ENCODE results near the gene FCMR.

The FCMR gene

GRCh38 chr1:206901944-206902343 is 19.8 kb downstream of the FCMR start:
- no peak for TF ChIP-seq CTCF (IDR thresholded peaks at IDR 0.05)

- TF ChIP-seq CTCF (IDR thresholded peaks at IDR 0.05), result no peak
Measured at GRCh38 chr1:206900149-206900548, 21.6 kb downstream of the FCMR start.

GRCh38 chr1:206899717-206900116 is 22.0 kb downstream of the FCMR start:
- TF ChIP-seq CTCF (IDR thresholded peaks at IDR 0.05), result no peak

GRCh38 chr1:206898915-206899431 is 22.8 kb downstream of the FCMR start:
- TF ChIP-seq CTCF (IDR thresholded peaks at IDR 0.05), result no peak

GRCh38 chr1:206898089-206898914 is 23.4 kb downstream of the FCMR start:
- no peak for TF ChIP-seq CTCF (IDR thresholded peaks at IDR 0.05)

GRCh38 chr1:206897175-206897574 is 24.6 kb downstream of the FCMR start, which contains the start of gene IL24:
Gene IL24, plus strand, starts transcription at chr1:206897443. Its CDS starts 390 bp downstream, at chr1:206897833.
- no peak for TF ChIP-seq CTCF (IDR thresholded peaks at IDR 0.05)

GRCh38 chr1:206896261-206896660 is 25.5 kb downstream of the FCMR start:
- no peak for TF ChIP-seq CTCF (IDR thresholded peaks at IDR 0.05)

Measured in LNCAP (cell line).